HG02884 (cell line): ENCODE data around the gene ZNF580.

ENCODE experiments used
- ATAC-seq: cut with Tn5 transposase; IDR thresholded peaks from one replicate; pipeline ENCODE4 v1.9.1; 2021; ENCODE audit warnings: mild to moderate bottlenecking, moderate library complexity; ENCODE audit not compliant: unreplicated experiment

Gene ZNF580

GRCh38 chr19:55644191-55644833 is 3.5 kb downstream of the ZNF580 start:
- no peak for ATAC-seq

- no peak for ATAC-seq
Observed at GRCh38 chr19:55644842-55645511, 4.2 kb downstream of the ZNF580 start.

- ATAC-seq, result no peak
Observed at GRCh38 chr19:55645512-55645881, 4.7 kb downstream of the ZNF580 start.

- no peak for ATAC-seq
Observed at GRCh38 chr19:55646889-55647731, 6.3 kb downstream of the ZNF580 start.

GRCh38 chr19:55647732-55648584 is 7.2 kb downstream of the ZNF580 start, which contains the start of gene CCDC106:
CCDC106 (plus strand) TSS chr19:55648212; CDS start chr19:55649047, 835 bp downstream.
- no peak for ATAC-seq

GRCh38 chr19:55648585-55649267 is 7.9 kb downstream of the ZNF580 start:
- no peak for ATAC-seq

GRCh38 chr19:55649268-55650125 is 8.7 kb downstream of the ZNF580 start:
- ATAC-seq, result no peak

GRCh38 chr19:55650126-55650557 is 9.3 kb downstream of the ZNF580 start:
- ATAC-seq, result no peak

GRCh38 chr19:55650602-55651230 is 9.9 kb downstream of the ZNF580 start:
- ATAC-seq, result no peak

GRCh38 chr19:55651236-55651635 is 10.4 kb downstream of the ZNF580 start:
- ATAC-seq, result no peak

- ATAC-seq, result no peak
Observed at GRCh38 chr19:55652311-55653128, 11.7 kb downstream of the ZNF580 start.

GRCh38 chr19:55653651-55654322 is 13.0 kb downstream of the ZNF580 start:
- ATAC-seq, result peak; percentile 41

GRCh38 chr19:55654323-55654867 is 13.6 kb downstream of the ZNF580 start:
- ATAC-seq, result peak; percentile 55

- peak; percentile 28 for ATAC-seq
Observed at GRCh38 chr19:55654868-55655647, 14.3 kb downstream of the ZNF580 start, which contains the start of gene U2AF2. U2AF2 (plus strand) TSS chr19:55655035; CDS start chr19:55655105, 70 bp downstream.

- no peak for ATAC-seq
Observed at GRCh38 chr19:55655648-55656040, 14.8 kb downstream of the ZNF580 start.

- ATAC-seq, result no peak
Observed at GRCh38 chr19:55656552-55656951, 15.8 kb downstream of the ZNF580 start.
